Left lung (tissue), 10 donors: ENCODE data around the gene IKZF2. TPM values are rescaled to one million over a fixed set of nuclear protein-coding genes. Genes with fewer than 3 reads are reported as not detected.

Source experiments
- ATAC-seq: fragments of 200-7000 bp; cut with Tn5 transposase; one replicate; pipeline ENCODE4 v1.9.1; 2020; ENCODE audit warnings: moderate library complexity
- DNase-seq, 4 donors: peaks; one replicate each; pipeline ENCODE4 v3.0.0-alpha.2; 2013 to 2020
- H3K27ac ChIP-seq, 2 donors: fragments of 200-600 bp; sonication (generic) in 1 of 2; one replicate each; pipeline versions ENCODE4 v1.5.0 to v1.8.0; 2020 to 2021
- H3K27me3 ChIP-seq, 2 donors: fragments of 200-600 bp; sonication (generic) in 1 of 2; one replicate each; pipeline versions ENCODE4 v1.5.0 to v1.8.0; 2020 to 2021
- H3K36me3 ChIP-seq, 2 donors: fragments of 200-600 bp; sonication (generic) in 1 of 2; one replicate each; pipeline versions ENCODE4 v1.5.0 to v1.8.0; 2020 to 2021
- H3K4me1 ChIP-seq, 2 donors: fragments of 200-600 bp; one replicate each; pipeline ENCODE4 v1.8.0; 2021
- H3K4me3 ChIP-seq, 2 donors: fragments of 200-600 bp; sonication (generic) in 1 of 2; one replicate each; pipeline versions ENCODE4 v1.5.0 to v1.8.0; 2020 to 2021; ENCODE audit warnings: mild to moderate bottlenecking in 1 of 2
- H3K9me3 ChIP-seq, 2 donors: fragments of 200-600 bp; sonication (generic) in 1 of 2; one replicate each; pipeline versions ENCODE4 v1.5.0 to v1.8.0; 2020 to 2021
- intact Hi-C, 2 donors: fragments of 100-400 bp; cut with DNase I; formaldehyde crosslinking; loops; one replicate each; pipeline versions ENCODE4 v1.11.2 to v1.14.2; 2022
- polyA plus RNA-seq, 6 donors: library from polyadenylated mRNA; unstranded; fragments of 120-200 nt; gene quantifications; one replicate each; pipeline ENCODE4 v1.2.1, GENCODE V29; 2013; ENCODE audit not compliant: insufficient read length in 6 of 6
- total RNA-seq, 2 donors: library from RNA; stranded (reverse); fragmentation: NEBNext Ultra II Directional; extraction: Animal tissue kit (Norgen Biotek cat#: 25700); gene quantifications; one replicate each; pipeline ENCODE4 v1.2.1, GENCODE V29; 2021
- TF ChIP-seq, protein P1 (sequence below), 2 donors: fragments of 200-600 bp; sonication (generic) in 1 of 2; IDR thresholded peaks; one replicate each; pipeline versions ENCODE4 v1.5.0 to v1.8.0; 2021; ENCODE audit warnings: antibody characterized with exemption in 2 of 2
- donor health status: DM: no; HTN: yes; CAD: no.
- donor health status: DM: no; HTN: no; CAD: no.

IKZF2 gene
- total and polyA plus RNA-seq, 8 donors, result 9.6 to 15.4 (median 12.2) TPM

- H3K36me3 ChIP-seq, result no peaks in the 10 kb centered on the region
- no peaks in the 10 kb centered on the region for H3K27me3 ChIP-seq
- TF ChIP-seq, protein P1, sequence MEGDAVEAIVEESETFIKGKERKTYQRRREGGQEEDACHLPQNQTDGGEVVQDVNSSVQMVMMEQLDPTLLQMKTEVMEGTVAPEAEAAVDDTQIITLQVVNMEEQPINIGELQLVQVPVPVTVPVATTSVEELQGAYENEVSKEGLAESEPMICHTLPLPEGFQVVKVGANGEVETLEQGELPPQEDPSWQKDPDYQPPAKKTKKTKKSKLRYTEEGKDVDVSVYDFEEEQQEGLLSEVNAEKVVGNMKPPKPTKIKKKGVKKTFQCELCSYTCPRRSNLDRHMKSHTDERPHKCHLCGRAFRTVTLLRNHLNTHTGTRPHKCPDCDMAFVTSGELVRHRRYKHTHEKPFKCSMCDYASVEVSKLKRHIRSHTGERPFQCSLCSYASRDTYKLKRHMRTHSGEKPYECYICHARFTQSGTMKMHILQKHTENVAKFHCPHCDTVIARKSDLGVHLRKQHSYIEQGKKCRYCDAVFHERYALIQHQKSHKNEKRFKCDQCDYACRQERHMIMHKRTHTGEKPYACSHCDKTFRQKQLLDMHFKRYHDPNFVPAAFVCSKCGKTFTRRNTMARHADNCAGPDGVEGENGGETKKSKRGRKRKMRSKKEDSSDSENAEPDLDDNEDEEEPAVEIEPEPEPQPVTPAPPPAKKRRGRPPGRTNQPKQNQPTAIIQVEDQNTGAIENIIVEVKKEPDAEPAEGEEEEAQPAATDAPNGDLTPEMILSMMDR (IDR thresholded peaks at IDR 0.05), result no peak
- no peak overlapping the region for H3K4me3 ChIP-seq
- ATAC-seq (no peak), DNase-seq (no peak)
- H3K4me1 ChIP-seq, result no peaks in the 10 kb centered on the region
- no peaks in the 10 kb centered on the region for H3K9me3 ChIP-seq
- intact Hi-C loops, result no loop called here
- H3K27ac ChIP-seq, result no peak overlapping the region
Measured at GRCh38 chr2:212959471-212960117, 191.8 kb downstream of the IKZF2 start.

DNA sequence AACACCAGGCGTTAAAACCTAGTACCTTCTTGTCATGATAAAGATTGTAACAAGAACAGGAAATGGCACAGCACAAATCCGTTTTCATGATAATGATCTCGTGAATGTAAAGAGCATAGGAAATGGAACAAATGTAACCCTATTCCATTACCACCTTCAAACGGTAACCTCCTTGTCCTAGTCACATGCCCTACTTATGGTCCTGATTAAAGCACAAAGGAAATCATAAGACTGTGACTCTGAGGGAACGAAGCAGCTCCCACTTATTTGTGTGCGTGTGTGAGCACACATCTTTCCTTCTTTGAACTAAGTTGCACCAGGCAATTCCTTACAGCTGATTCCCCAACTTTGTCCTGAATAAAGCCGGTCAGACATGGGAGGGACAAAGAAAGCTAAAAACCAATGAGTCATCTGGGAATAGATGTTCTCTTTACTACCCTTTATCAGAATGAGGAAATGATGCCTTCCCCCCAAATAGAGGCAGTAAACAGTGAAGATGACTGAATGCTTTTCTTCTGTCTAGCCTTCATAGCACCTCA is 192.6 kb downstream of the IKZF2 start:
- Histone ChIP-seq H3K27ac (no peak overlapping the region), H3K4me3 (no peak overlapping the region), H3K36me3 (no peaks in the 10 kb centered on the region), H3K27me3 (no peaks in the 10 kb centered on the region), H3K9me3 (no peaks in the 10 kb centered on the region), H3K4me1 (no peaks in the 10 kb centered on the region)
- intact Hi-C loops, result no loop called here
- ATAC-seq (no peak), DNase-seq (no peak)
- TF ChIP-seq, protein P1 (IDR thresholded peaks at IDR 0.05), result no peak

DNA sequence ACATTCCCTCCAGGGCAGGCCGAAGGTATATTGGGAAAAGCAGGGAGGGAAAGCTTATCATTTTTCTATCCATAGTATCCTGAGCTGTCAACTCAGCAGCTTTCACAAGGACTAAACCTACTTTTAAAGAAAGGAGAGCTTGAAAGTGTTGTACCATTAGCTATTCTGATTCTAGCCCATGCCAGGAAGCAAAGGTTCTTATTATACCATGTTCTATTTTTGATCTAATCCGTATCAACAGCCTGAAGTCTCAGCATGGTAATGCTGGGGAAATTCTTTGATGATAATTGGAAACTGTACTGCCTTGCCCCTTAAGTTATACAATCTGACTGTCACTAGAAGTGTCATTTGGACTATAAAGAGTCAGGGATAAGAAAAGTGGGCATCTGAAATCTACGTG is 193.3 kb downstream of the IKZF2 start:
- no peaks in the 10 kb centered on the region for H3K4me1 ChIP-seq
- no peaks in the 10 kb centered on the region for H3K9me3 ChIP-seq
- no peaks in the 10 kb centered on the region for H3K27me3 ChIP-seq
- intact Hi-C loops, result no loop called here
- TF ChIP-seq, protein P1 (IDR thresholded peaks at IDR 0.05), result no peak
- no peak overlapping the region for H3K27ac ChIP-seq
- DNase-seq (no peak), ATAC-seq (no peak)
- H3K4me3 ChIP-seq, result no peak overlapping the region
- no peaks in the 10 kb centered on the region for H3K36me3 ChIP-seq

DNA sequence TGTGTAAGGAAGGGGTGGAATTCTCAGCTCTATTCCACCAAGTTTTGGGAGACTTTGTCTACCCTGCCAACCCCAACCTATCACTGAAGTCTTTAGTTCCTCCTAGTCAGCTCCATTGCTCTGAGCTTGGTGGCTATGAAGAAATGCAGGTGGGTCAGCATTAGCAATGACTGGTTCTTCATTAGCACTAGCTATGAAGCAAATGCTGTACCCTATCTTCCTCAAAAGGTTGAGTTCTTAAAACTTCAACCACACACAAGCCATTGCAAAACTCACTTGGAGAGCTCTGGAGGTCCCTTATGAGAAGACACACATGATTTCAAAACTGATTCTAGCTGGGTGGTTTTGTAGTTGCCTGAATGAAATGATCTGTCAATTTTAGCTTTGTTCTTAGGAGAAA is 193.8 kb downstream of the IKZF2 start:
- no peak for DNase-seq
- Histone ChIP-seq H3K27ac (no peak overlapping the region), H3K27me3 (no peaks in the 10 kb centered on the region), H3K9me3 (no peaks in the 10 kb centered on the region), H3K4me1 (no peaks in the 10 kb centered on the region), H3K4me3 (no peak overlapping the region), H3K36me3 (no peaks in the 10 kb centered on the region)
- TF ChIP-seq, protein P1 (IDR thresholded peaks at IDR 0.05), result no peak
- intact Hi-C loops, result no loop called here
- no peak for ATAC-seq

- H3K9me3 ChIP-seq, result no peaks in the 10 kb centered on the region
- H3K36me3 ChIP-seq, result no peaks in the 10 kb centered on the region
- no peaks in the 10 kb centered on the region for H3K4me1 ChIP-seq
- no peak overlapping the region for H3K27ac ChIP-seq
- ATAC-seq (peak; percentile 71), DNase-seq (peak in 1 of 4 donors; percentile 13)
- intact Hi-C loops, result no loop called here
- no peaks in the 10 kb centered on the region for H3K27me3 ChIP-seq
- TF ChIP-seq, protein P1 (IDR thresholded peaks at IDR 0.05), result no peak
- H3K4me3 ChIP-seq, result no peak overlapping the region
Measured at GRCh38 chr2:212956665-212957607, 194.5 kb downstream of the IKZF2 start.
